D721Med (cell line): ENCODE data around the gene CYP11A1.

Experiments
- DNase-seq: peaks from one replicate; pipeline ENCODE4 v3.0.0; 2011; ENCODE audit warnings: low spot score; ENCODE audit not compliant: insufficient read length
- FAIRE-seq: peaks from 2 replicates; lab custom pipeline; 2011; peaks lifted over from hg19 to GRCh38; lab: Jason Lieb, UNC
- CTCF ChIP-seq: IDR thresholded peaks from 2 replicates; pipeline ENCODE4 v1.5.1; 2012; ENCODE audit warnings: mild to moderate bottlenecking, control low read depth; ENCODE audit not compliant: insufficient read depth; ENCODE audit errors: missing control alignments

The CYP11A1 gene

DNA sequence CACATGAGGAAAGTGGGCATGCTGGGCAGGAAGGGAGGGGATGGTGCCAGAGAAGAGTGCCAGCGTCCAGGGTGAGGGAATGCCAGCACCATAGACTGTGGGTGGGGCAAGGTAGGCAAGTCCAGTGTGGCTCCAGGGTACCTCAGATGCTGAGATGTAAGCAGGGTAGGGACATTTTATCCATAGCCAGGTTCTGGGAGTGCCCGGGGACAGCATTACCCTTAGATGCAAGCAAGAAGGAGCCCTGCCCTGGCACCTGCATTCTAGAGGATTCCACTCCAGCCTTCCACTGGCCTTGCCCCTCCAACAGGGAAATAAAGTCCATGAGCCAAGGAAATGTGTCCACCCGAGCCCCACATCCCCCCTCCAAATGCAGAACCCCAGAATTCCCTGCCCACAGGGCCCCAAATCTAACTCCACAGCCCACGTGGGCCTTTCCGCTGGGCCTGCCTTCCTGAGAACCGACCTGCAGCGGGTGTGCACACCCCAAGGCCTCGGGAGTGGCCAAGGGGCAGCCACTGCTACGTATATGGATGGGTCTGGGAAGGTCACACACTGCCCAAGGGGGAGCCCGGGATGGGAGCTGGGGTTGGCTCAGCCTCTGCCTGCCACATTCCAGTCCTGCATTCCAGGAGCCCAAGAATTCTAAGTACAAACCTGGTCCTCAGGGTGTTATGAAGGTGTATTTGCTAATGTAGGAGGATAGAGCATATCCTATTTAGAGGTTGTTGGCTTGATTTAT is 20.3 kb upstream of the CYP11A1 start:
- no peak for TF ChIP-seq CTCF
- FAIRE-seq (no peak), DNase-seq (no peak)

- FAIRE-seq (no peak), DNase-seq (no peak)
Observed at GRCh38 chr15:74387141-74387541, 19.7 kb upstream of the CYP11A1 start.

DNA sequence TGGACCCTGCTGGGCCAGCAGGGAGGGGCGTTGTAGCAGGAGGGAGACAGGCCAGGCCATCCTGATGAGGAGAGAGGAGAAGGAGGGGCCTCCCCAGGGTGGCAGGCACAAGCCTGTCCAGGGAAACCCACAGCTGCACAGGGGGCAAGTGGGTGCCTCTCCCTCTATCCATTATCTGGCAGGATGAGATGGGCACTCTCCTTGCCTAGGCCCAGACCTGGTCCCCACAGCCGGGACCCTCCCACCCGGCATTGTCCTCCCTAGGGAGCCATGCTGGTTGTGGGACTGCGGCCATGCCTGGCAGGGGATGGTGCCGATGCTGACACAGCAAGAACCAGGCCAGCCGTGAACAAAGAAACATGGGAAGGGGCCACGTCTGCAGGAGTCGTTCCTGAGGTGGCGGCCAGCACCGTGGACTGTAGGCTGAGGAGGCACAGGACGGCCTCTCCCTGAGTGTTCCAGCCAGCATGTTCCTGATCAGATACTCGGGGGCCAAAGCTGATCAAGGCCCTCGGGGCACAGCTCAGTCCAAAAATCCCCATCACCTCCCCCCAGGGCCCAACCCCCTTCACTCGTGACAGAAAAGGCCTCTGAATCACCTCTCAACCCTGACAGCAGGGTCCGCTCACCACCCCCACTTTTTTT is 19.2 kb upstream of the CYP11A1 start:
- TF ChIP-seq CTCF, result no peak
- FAIRE-seq (no peak), DNase-seq (no peak)

More at GRCh38 chr15:74387141-74387541, 19.7 kb upstream of the CYP11A1 start:
- no peak for TF ChIP-seq CTCF

- DNase-seq (no peak), FAIRE-seq (no peak)
- TF ChIP-seq CTCF, result no peak
Observed at GRCh38 chr15:74385733-74386132, 18.3 kb upstream of the CYP11A1 start.

DNA sequence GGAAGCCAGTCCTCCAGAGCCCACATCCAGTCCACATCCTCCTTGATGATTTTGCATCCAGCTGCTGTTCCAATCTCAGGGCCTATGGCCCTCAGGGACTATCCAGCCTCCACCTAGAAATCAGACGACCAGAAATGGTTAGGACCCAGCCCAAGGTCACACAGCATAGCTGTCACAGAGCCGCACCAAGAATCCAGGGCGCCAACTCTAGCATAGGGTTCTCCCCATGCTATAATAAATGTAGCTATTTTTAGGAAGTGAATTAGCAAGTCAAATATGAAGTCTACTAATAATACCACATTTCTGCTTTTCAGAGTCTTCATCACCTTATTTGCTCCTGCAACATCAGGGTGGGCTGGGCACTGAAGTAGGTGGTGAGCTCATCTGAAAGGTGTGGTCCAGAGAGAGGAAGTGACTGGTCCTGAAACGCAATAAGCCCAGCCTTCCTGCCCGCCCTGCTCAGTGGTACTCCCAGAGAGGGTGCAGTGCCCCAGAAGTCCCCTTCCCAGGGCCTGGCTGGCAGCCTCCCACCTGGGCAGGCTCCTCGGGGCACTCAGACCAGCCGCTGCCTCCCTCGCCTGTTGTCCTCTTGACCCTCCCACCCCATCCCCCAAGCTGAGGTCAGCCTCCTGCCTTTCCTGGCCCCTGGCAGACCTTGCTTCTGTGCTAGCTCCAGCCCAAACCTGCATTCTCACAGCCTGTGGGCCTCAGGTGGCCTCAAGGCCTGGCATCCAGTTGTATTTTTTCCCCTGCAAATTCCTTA is 17.6 kb upstream of the CYP11A1 start:
- DNase-seq (no peak), FAIRE-seq (no peak)
- no peak for TF ChIP-seq CTCF

GRCh38 chr15:74384566-74384880 is 17.1 kb upstream of the CYP11A1 start:
- TF ChIP-seq CTCF, result no peak
- no peak for FAIRE-seq
- no peak for DNase-seq
